Activated T-helper 2 cell treated with anti-CD3 and anti-CD28 coated beads, Interferon-gamma antibody, Interleukin-2, Interleukin-4, amounts not matched to agents 10 μg/mL and 5 μg/mL and 100 μg/mL, durations not matched to agents 14 hours and 24 hours and 36 hours (primary cell): ENCODE measurements around the gene PXT1. TPM values are rescaled to one million over a fixed set of nuclear protein-coding genes. Genes with fewer than 3 reads are reported as not detected.

Source experiments
- DNase-seq: peaks from one replicate; pipeline ENCODE4 v3.0.0; 2021; ENCODE audit warnings: low spot score
- H3K27ac Mint-ChIP-seq: one replicate; pipeline ENCODE4 v1.8.0; 2021; ENCODE audit warnings: mixed read lengths
- H3K27me3 Mint-ChIP-seq: one replicate; pipeline ENCODE4 v1.8.0; 2021; ENCODE audit warnings: low read depth, mixed read lengths
- H3K36me3 Mint-ChIP-seq: one replicate; pipeline ENCODE4 v1.8.0; 2021; ENCODE audit warnings: low read depth, mixed read lengths
- H3K4me1 Mint-ChIP-seq: one replicate; pipeline ENCODE4 v1.8.0; 2021; ENCODE audit warnings: low read depth, mixed read lengths
- H3K4me3 Mint-ChIP-seq: one replicate; pipeline ENCODE4 v1.8.0; 2021; ENCODE audit warnings: low read depth, mild to moderate bottlenecking, moderate library complexity, mixed read lengths
- H3K9me3 Mint-ChIP-seq: one replicate; pipeline ENCODE4 v1.8.0; 2021; ENCODE audit warnings: mixed read lengths
- intact Hi-C: fragments of 100-400 bp; cut with micrococcal nuclease; formaldehyde crosslinking; loops from one replicate; pipeline ENCODE4 v1.15.1; 2023
- total RNA-seq: library from RNA; stranded (reverse); gene quantifications from 2 replicates; pipeline ENCODE4 v1.2.3, GENCODE V29; 2022

Gene PXT1
- total RNA-seq, 1 donor from 2014 or later, result 0.27 TPM

DNA sequence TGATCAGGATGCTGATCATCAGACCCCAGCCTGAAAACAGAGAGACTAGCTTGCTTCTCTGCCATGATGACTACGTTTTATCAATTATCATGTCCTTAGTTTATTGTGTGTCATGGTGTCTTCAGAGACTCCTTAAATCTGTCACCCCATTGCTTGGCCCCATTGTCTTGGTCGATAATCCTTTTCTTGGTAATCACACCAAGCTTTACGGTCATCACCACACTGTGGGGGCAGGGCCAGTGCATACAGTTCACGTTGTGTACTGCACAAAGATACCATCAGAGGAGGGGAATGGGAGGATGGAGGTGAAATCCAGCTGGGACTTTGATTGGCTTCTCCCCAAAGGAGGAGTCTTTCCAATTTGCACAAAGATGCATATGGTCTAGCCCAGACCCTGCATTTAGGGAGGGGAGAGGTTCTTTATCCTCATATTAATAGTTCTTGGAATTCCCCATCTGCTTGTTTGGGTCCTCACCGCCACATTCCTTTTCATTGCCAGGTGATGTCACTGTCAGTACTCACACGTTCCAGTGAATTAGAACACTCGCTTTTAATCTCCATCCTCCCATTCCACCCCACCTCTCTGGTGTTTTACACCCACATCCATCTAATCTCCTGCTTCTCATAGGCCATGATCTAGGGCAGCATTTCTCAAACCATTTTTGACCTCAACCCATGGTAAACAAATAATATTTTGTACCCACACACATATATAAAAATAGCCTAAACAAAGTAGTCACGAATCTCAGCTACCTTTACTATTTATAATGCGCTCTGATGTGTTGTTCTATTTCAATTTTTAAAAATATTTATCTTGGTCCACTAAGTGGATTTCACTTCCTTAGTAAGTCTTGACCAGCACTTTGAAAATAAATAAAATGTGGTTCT lies 60.9 kb downstream of the PXT1 start:
- no peak overlapping the region for H3K27ac Mint-ChIP-seq
- DNase-seq, result no peak
- H3K4me3 Mint-ChIP-seq, result no peak overlapping the region
- no peaks in the 10 kb centered on the region for H3K36me3 Mint-ChIP-seq
- peaks cover 17% of the 10 kb centered on the region for H3K27me3 Mint-ChIP-seq
- intact Hi-C loops, result no loop called here
- peaks cover 22% of the 10 kb centered on the region for H3K4me1 Mint-ChIP-seq
- H3K9me3 Mint-ChIP-seq, result no peaks in the 10 kb centered on the region

DNA sequence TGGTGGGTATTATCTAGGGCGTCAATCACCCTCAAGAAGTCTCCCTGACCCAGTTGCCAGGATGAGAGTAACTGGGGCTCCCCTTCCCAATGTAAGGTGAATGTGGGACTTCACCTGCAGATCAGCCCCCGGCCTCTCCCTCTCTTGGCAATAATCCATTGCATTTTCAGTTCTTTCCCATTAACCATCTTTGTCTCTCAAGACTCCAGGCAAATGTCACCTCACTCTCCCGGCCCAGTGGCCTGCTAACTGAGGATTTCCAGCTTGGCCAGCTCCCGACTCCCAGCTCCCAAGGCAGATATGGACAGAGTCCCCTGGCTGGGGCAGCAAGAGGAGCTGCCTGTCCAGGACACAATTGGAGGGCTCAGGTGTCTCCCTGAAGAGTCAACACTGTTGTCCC lies 62.5 kb downstream of the PXT1 start:
- no peak for DNase-seq
- intact Hi-C loops, result no loop called here
- no peak overlapping the region for H3K4me3 Mint-ChIP-seq
- H3K4me1 Mint-ChIP-seq, result peaks cover 13% of the 10 kb centered on the region
- no peaks in the 10 kb centered on the region for H3K9me3 Mint-ChIP-seq
- H3K36me3 Mint-ChIP-seq, result no peaks in the 10 kb centered on the region
- H3K27me3 Mint-ChIP-seq, result peaks cover 4% of the 10 kb centered on the region
- no peak overlapping the region for H3K27ac Mint-ChIP-seq

DNA sequence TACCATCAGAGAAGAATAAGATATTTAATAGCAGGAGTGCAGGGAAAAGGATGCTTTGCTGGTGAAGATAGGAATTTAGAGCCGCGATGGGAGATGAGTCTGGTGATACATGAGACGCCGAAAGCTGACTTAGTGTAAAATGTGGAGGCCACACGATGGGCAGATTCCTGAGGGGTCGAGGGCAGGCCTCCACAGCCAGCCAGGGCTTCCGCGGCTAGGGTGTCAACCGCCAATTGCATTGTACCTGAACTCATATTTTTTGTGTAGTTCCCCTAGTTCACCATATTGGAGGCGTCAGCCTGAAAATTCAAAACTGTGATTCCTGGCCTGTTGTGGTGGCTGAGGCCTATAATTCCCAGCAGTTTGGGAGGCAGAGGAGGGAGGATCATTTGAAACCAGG lies 63.7 kb downstream of the PXT1 start:
- DNase-seq, result no peak
- H3K27ac Mint-ChIP-seq, result no peak overlapping the region
- no peaks in the 10 kb centered on the region for H3K36me3 Mint-ChIP-seq
- peaks cover 10% of the 10 kb centered on the region for H3K4me1 Mint-ChIP-seq
- intact Hi-C loops, result no loop called here
- H3K27me3 Mint-ChIP-seq, result peaks cover 4% of the 10 kb centered on the region
- H3K4me3 Mint-ChIP-seq, result no peak overlapping the region
- no peaks in the 10 kb centered on the region for H3K9me3 Mint-ChIP-seq

DNA sequence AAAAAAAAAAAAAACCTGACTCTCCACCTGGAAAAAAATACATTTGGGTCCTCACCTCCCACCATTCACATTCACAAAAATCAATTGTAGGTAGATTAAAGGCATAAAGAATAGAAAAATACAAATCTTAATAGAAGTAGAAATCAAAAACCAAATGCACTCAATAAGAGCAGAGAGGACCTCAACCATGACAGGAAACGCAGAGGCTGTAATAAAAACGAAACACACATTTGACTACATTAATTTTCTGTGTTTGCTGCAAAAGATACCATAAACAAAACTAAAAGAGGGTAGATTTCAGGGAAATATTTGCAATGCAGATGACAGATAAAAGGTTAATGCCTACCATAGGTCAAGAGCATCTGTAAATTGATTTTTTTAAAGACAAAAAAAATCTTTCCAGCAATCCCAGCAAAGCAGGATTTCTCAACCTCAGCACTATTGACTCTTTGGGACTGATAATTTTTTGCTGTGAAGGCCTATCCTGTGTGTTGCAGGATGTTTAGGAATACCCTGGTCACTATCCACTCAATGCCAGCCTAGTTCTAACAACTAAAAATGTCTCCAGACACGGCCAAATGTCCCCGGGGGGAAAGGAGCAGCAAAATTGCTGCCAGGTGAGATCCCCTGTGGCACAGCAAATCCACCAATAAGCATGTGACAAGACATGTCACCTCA lies 64.3 kb downstream of the PXT1 start:
- Mint-ChIP-seq H3K4me3 (no peak overlapping the region), H3K27me3 (peaks cover 4% of the 10 kb centered on the region), H3K9me3 (no peaks in the 10 kb centered on the region), H3K36me3 (no peaks in the 10 kb centered on the region), H3K27ac (no peak overlapping the region), H3K4me1 (peaks cover 5% of the 10 kb centered on the region)
- DNase-seq, result no peak
- intact Hi-C loops, result no loop called here

DNA sequence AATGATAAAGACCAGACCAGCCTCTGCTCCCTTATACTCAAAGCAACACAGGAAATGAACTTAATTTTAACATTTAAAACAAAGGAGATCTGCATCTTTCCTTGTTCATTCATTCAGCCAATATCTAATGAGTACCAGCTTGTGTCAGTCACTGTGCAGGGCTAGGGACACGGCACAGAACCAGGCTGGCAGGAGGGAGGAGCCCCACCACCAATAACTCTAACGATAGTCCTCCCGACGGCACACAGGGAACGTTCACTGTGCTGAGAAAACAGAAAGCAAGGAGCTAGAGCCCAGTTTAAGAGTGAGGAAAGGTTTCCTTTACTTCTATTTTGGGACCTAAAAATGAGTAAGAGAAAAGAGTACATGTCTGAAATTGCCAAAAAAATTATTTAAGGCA lies 65.1 kb downstream of the PXT1 start:
- Mint-ChIP-seq H3K9me3 (no peaks in the 10 kb centered on the region), H3K27ac (no peak overlapping the region), H3K4me3 (no peak overlapping the region), H3K36me3 (no peaks in the 10 kb centered on the region), H3K4me1 (no peaks in the 10 kb centered on the region), H3K27me3 (peaks cover 5% of the 10 kb centered on the region)
- intact Hi-C loops, result no loop called here
- no peak for DNase-seq

DNA sequence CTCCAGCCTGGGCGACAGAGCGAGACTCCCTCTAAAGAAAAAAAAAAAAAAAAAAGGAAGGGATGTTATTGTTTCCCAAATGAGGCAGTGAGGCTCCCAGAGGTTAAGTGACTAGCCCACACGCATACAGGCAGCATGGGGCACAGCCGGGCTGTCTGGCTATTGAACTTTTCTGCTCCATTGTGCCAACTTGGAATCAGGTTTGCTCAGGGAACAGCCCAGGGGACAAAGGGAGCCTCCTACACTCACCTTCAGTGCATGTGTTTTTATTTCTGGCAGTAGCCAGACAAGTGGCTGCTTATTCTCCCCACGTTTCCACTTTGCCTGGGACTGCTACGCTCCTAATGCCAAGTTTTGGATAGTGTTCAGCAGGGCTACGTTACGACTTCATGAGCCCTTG lies 65.9 kb downstream of the PXT1 start:
- Mint-ChIP-seq H3K9me3 (no peaks in the 10 kb centered on the region), H3K4me1 (no peaks in the 10 kb centered on the region), H3K27me3 (peaks cover 9% of the 10 kb centered on the region), H3K27ac (no peak overlapping the region), H3K4me3 (no peak overlapping the region), H3K36me3 (no peaks in the 10 kb centered on the region)
- no peak for DNase-seq
- intact Hi-C loops, result no loop called here

DNA sequence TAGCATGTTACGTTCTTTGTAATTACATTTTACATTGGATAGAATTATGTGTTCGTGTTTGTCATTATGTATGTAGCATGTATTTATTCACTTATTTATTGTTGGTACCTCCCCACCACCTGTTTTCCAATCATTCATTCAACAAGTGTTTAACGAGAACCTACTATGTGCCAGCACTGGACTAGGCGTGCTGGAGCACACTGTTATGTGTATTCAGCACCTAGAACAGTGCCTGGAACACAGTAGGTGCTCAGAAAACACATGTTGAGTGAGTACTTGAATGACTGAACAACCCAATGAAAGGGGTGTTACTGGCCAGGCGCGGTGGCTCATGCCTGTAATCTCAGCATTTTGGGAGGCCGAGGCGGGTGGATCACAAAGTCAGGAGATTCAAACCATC lies 66.5 kb downstream of the PXT1 start:
- DNase-seq, result no peak
- Mint-ChIP-seq H3K4me3 (no peak overlapping the region), H3K27me3 (peaks cover 9% of the 10 kb centered on the region), H3K4me1 (no peaks in the 10 kb centered on the region), H3K9me3 (no peaks in the 10 kb centered on the region), H3K27ac (no peak overlapping the region), H3K36me3 (no peaks in the 10 kb centered on the region)
- intact Hi-C loops, result no loop called here

DNA sequence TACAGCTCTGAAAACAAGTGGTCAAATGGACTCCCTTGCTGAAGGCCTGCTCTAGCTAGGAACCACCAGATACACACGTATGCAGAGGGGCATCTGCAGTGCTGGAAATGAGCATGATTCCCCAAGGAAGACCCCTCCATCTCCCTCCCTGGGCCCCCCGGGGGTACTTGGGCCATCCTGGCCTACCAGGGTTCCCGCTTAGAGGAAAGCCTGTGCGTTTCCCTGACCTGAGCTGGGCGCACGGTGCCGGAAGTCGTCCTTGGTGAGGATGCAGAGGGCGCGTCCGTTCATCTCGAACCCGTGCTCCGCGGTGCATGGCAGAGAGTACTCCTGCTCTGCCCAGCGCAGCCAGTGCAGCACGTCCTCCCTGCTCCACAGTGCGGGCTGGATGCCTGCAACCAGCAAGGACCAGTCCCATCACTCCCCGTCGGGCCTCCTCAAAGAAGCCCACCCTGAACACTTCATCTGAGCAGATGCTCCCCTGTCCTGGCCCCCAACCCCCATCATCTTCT lies 67.0 kb downstream of the PXT1 start:
- H3K27me3 Mint-ChIP-seq, result peaks cover 9% of the 10 kb centered on the region
- H3K36me3 Mint-ChIP-seq, result no peaks in the 10 kb centered on the region
- no peak overlapping the region for H3K4me3 Mint-ChIP-seq
- no peaks in the 10 kb centered on the region for H3K9me3 Mint-ChIP-seq
- DNase-seq, result no peak
- no peaks in the 10 kb centered on the region for H3K4me1 Mint-ChIP-seq
- intact Hi-C loops, result no loop called here
- H3K27ac Mint-ChIP-seq, result no peak overlapping the region

DNA sequence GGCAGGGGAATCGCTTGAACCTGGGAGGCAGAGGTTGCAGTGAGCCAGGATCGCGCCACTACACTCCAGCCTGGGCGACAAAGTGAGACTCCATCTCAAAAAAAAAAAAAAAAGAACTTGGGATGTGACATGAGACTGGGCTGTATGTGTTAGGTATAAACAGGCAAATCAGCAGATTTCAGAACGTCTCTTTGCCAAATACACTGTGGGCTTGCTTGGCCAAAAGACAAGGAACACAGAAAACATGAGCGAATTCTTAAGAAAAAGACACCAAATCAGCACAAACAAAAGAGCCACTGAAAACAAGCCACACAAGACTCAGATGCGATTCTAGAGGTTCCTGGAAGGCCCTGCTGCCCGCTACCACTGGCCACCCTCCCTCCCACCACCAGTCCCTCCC lies 67.7 kb downstream of the PXT1 start:
- no peak for DNase-seq
- H3K27me3 Mint-ChIP-seq, result peaks cover 9% of the 10 kb centered on the region

DNA sequence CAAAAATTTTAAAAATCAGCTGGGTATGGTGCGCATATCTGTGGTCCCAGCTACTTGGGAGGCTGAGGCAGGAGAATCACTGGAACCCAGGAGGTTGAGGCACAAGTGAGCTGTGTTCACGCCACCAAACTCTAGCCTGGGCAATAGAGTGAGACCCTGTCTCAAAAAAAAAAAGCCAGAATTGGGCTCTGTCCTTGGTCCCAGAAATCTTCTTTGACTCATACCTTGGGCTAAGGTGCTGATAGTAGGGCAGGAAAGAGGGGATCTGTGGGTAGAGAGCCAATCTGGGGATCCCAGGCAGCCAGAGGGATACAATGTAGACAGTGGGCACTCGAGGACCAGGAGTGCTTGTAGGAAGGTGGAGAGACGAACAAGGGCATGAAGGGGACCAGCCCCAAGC lies 68.5 kb downstream of the PXT1 start:
- intact Hi-C loops, result no loop called here
- DNase-seq, result no peak
- H3K9me3 Mint-ChIP-seq, result no peaks in the 10 kb centered on the region
- H3K4me3 Mint-ChIP-seq, result no peak overlapping the region
- no peak overlapping the region for H3K27ac Mint-ChIP-seq
- H3K4me1 Mint-ChIP-seq, result no peaks in the 10 kb centered on the region
- H3K36me3 Mint-ChIP-seq, result no peaks in the 10 kb centered on the region
- peaks cover 9% of the 10 kb centered on the region for H3K27me3 Mint-ChIP-seq

More for the DNA sequence above, 67.7 kb downstream of the PXT1 start:
- H3K4me3 Mint-ChIP-seq, result no peak overlapping the region
- no peaks in the 10 kb centered on the region for H3K4me1 Mint-ChIP-seq
- H3K36me3 Mint-ChIP-seq, result no peaks in the 10 kb centered on the region
- no peaks in the 10 kb centered on the region for H3K9me3 Mint-ChIP-seq
- H3K27ac Mint-ChIP-seq, result no peak overlapping the region
- intact Hi-C loops, result no loop called here

DNA sequence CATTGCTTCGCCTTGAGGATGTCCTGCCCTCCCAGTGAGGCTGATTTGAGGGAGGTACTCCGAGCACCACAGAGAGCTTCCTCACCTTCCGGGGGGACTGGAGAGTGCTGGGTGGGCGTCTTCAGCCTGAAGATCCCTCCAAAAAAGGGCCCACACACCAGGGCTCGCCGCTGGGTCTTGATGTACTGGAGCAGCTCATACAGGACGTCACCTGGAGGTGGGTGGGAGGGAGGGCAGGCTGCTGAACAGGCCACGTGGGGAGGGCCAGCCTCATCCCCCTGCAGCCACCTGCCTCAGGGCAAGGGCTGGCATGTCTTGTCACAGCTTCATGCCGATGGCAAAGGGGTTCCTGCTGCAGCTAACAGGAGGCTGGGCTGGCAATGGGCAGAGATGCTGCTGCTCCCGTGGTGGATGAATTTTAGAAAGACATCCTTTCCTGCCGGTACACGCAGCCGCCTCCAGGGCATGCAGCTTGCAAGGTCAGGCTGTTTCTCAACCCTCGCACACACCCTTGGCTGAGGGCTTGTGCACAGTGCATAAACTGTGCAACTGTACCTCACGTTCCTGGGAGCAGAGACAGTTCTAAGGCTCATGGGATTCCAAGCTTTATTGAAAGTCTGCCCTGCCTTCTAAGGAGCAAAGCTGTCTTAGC lies 69.2 kb downstream of the PXT1 start:
- H3K27me3 Mint-ChIP-seq, result peaks cover 9% of the 10 kb centered on the region
- no peak overlapping the region for H3K4me3 Mint-ChIP-seq
- H3K36me3 Mint-ChIP-seq, result no peaks in the 10 kb centered on the region
- no peak overlapping the region for H3K27ac Mint-ChIP-seq
- intact Hi-C loops, result no loop called here
- H3K4me1 Mint-ChIP-seq, result no peaks in the 10 kb centered on the region
- no peaks in the 10 kb centered on the region for H3K9me3 Mint-ChIP-seq
- no peak for DNase-seq

DNA sequence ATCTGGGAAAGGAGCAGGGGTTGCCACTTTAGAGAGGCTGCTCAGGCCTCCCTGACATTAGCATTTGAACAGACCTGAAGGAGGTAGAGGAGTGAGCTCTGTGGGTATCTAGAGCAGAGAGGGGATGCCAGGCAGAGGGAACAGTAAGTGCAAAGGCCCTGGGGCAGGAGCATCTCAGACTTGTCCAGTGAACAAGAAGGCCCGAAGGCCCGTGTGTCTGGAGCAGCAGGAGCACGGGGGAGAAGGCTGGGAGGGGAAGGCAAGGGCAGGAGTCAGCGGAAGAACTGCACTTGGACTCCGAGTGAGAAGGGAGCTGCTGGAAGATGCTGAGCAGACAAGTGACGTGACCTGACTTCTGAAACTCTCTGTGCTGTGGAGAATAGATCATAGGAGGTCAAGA lies 70.6 kb downstream of the PXT1 start:
- intact Hi-C loops, result no loop called here
- H3K27me3 Mint-ChIP-seq, result peaks cover 9% of the 10 kb centered on the region
- no peaks in the 10 kb centered on the region for H3K36me3 Mint-ChIP-seq
- H3K9me3 Mint-ChIP-seq, result no peaks in the 10 kb centered on the region
- H3K4me1 Mint-ChIP-seq, result no peaks in the 10 kb centered on the region
- H3K4me3 Mint-ChIP-seq, result no peak overlapping the region
- no peak overlapping the region for H3K27ac Mint-ChIP-seq
- no peak for DNase-seq

DNA sequence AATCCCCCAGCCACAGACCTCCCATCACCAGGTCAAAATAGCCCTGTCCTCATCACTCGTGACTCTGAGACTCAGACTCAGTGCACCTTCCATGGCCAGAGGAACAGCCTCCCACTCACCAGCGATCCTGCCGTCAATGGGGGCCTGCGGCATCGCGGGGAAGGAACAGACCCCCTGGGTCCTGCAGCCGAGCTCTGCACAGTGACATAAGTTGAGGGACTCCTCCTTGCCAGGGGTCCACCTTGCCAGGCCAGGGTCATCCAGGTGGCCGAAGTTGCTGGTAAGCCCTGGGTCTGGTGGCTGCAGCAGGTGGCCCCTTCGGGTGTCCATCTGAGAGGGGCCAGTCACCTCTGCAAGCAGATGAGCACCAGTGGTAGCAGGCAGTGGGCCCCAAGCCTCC lies 71.4 kb downstream of the PXT1 start:
- peaks cover 9% of the 10 kb centered on the region for H3K27me3 Mint-ChIP-seq
- no peaks in the 10 kb centered on the region for H3K4me1 Mint-ChIP-seq
- intact Hi-C loops, result no loop called here
- no peak overlapping the region for H3K27ac Mint-ChIP-seq
- H3K36me3 Mint-ChIP-seq, result no peaks in the 10 kb centered on the region
- no peaks in the 10 kb centered on the region for H3K9me3 Mint-ChIP-seq
- DNase-seq, result no peak
- no peak overlapping the region for H3K4me3 Mint-ChIP-seq
